ENCODE data around the gene CGNL1.

The CGNL1 gene

DNA sequence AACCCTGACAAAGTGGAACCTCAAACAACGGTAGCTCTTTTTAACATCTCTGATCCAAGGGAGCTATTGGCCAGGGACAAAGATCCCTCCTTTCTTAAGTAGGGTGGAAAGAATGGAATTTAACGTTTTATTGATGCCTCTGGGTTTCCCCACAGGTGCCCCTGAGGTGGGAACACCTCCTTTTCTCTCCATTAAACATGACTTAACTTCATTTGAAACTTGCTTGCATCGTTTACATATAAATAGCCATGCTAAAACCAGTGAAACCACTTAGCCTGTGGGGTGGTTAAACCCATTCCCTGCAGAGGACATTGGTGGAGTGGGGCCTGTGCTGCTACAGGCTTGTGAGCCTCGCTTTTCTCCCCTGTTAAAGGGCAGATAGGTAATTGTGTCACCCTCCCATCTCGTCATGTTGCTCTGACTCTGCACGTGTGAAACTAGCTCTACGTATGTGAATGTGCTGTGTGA, 9.7 kb downstream of the CGNL1 start:
- DNase-seq, result no peak

DNA sequence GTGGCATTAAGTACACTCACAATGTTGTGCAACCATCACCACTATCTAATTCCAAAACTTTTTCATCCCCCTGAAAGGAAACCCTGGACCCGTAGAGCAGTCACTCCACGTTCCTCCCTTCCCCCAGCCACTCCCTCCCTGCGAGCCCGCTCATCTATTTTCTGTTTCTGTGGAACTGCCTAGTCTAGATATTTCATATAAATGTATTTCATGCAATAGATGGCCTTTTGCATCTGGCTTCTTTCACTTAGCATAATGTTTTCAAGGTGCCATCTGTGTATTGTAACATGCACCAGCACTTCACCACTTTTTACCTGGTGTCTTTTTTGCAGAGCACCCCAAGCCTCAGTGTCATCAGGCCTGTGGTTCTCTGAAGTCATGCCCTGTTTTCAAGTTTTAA, 10.7 kb downstream of the CGNL1 start:
- DNase-seq, result no peak

DNA sequence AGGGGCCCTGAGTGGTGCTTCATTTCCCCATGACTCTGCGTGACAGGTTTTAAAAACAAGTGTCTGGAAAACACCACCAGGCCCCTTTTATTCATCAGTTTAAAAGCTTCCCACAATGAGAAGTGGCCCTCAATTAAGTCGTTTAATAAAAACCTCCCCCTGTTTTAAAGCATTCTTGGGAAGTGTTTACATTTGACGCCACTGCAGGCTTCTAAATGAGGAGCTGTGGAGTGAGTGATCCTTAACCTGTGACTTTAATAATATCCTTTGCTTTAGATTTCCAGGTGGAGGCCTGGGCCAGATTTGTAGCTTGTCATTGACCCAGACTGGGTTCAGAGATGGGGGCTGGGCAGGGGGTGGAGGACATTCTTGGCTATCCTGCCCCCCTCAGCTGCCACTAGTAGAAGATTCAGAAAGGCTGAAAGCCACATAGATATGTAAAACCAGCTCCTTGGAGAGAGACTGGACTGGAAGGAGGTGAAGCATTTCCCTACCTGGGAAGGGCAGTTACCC, 11.3 kb downstream of the CGNL1 start:
- DNase-seq, result no peak

DNA sequence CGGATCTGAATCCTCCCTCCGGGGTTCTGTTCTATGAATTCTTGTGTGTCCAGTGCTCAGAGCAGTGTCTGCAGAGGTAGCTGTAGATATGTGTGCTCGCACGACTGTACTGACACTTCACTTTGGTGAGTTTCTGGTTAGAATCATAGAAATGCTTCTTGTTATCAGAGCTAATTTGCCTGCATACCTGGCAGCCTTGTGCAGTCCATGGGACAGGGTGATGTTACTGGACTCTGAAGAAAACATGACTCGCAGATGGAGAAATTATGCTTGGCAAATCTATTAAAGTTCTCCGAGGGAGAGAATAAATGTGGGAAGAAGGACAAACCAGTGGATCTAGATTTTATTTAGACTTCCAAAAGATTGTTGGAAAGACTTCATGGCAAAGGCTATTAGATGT, 12.2 kb downstream of the CGNL1 start:
- no peak for DNase-seq

DNA sequence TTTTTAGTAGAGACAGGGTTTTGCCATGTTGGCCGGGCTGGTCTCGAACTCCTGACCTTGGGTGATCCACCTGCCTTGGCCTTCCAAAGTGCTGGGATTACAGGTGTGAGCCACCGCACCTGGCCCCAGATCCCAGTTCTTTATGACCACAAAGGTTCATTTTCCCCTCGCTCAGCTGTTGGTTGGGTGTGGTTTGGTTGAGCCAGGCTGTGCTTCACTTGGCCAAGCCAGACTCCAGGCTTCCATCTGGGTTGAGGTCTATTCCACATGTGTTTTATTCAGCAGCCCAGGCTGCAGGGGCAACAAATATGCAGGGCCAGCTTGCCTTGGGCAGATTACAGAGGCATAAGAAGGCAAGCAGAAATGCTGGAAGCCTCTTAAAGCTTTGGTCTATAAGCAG, 13.7 kb downstream of the CGNL1 start:
- DNase-seq, result no peak

DNA sequence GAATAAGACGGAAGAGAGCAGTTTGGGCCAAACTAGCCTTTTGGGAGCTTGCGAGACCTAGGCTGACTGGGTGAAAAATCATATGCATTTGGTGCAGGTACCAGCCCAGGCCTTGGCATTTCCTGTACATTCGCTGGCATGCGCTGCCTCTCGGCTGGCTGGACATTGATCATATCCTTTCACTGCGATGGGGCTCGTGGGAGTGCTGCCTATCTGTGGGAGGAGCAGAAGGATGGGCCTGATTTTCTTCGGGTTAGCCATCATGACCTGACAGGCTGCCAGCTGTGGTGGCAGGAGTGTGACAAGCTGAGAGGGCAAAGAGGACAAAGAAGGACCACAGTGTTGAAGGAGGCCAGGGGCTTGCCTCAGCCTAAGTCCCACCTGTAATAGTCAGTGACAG, 14.3 kb downstream of the CGNL1 start:
- DNase-seq, result no peak

DNA sequence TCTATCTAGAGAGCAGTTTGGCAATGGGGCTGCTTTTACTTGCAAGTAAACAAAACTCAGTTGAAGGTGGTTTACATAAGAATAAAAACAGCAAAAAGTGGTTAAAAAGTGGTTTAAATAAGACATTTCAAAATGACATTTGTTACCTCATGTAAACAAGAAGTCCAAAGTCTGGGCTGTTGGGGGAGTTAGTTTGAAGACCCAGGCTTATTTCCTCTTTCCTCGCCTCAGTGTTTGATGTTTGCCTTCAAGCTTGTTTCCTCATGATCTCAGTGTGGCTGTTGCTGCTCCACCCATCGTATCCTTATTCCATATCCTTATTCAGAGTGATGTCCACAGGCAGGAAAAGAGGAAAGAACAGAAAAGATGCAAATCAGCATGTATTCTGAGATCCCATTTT, 15.2 kb downstream of the CGNL1 start:
- no peak for DNase-seq

DNA sequence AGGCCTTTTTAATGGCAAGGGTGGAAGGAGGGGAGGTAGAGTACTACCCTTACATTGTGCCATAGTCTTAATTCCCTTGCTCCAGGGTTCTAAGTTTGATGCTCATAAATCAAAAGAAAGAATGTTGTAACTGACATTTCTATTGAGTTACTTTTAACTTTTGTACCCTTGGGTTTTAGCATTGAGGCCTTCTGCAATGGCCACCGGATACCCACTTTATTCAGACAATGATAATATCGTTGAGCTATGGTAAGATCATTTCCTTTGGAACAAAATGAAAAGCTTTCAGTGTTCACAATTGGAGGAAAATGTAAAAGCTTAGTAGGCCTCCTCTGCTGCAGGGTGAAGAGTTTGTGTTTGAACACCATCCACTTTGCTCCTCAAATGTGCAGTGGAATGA, 16.8 kb downstream of the CGNL1 start:
- no peak for DNase-seq

DNA sequence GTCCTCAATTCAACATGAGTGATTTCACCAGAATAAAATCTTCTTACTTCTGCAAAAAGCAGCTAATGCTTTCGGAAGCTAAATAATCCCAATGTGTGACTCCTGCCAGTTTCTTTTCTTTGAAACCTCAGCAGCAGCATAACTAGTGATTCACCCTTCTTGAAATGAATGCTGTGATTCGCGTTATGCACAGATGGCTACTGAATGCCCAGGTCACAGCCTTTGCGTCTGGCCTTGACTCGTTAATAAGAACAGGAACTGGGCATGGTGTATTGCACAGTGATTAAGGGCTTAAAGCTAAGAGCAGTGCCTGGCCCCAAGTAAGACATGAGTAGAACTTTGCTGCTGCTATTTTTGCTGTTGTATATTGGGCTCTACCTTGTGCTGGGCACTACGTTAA, 19.0 kb downstream of the CGNL1 start:
- DNase-seq, result no peak

DNA sequence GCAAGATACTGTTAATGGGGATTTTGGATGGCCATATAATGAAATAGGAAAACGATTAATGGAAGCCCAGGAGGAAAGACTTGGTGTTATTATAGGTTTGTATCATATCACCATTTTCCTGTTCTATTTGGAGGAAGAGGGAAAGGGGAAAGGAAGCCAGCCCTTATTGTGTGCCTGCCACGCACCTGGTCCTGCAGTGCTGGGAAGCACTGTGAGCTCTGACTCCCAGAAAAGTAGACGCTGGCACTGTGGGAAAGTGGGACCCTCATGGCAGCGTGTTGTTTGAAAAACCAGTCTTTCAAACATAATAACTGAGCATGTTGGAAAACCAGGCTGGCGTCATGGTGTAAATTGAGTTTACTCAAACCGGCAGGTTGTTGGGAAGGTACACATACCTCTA, 22.0 kb downstream of the CGNL1 start:
- DNase-seq, result no peak

DNA sequence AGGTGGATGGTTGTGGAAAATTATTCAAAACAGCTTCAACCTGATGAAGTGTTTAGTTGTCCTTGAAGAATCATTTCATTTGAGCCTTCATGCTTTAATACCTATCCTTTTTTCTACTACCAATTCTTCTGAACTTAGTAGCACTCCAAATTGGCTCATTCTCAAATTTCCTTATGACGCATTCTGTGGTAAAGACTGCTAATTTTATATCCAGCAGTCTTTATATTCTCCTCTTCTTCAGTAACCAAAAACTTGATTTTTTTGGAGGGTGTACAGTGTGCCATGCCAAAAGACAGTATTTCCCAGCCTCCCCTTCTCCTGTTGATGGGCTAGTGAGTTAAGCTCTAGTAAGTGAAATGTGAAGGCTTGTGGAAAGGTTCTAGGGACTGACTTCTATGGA, 25.2 kb downstream of the CGNL1 start:
- DNase-seq, result no peak

DNA sequence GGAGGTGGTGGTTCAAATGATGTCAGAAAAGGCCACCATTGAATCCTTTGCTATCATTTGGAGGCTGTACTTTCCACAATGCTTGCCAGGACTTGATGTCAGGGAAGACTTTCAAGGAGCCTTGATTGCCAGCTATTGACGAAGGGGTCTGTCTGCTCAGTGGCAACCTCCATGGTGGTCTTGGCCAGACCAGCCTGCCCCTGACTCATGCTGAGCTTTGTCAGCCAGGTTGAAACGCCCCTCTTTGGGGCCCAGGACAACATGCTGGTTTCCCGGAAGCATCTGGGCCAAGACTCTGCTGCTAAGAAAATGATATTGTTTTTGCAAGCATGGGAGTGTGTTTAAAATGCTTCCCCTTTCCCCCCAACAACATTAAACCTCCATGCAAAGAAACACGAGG, 26.7 kb downstream of the CGNL1 start:
- no peak for DNase-seq

DNA sequence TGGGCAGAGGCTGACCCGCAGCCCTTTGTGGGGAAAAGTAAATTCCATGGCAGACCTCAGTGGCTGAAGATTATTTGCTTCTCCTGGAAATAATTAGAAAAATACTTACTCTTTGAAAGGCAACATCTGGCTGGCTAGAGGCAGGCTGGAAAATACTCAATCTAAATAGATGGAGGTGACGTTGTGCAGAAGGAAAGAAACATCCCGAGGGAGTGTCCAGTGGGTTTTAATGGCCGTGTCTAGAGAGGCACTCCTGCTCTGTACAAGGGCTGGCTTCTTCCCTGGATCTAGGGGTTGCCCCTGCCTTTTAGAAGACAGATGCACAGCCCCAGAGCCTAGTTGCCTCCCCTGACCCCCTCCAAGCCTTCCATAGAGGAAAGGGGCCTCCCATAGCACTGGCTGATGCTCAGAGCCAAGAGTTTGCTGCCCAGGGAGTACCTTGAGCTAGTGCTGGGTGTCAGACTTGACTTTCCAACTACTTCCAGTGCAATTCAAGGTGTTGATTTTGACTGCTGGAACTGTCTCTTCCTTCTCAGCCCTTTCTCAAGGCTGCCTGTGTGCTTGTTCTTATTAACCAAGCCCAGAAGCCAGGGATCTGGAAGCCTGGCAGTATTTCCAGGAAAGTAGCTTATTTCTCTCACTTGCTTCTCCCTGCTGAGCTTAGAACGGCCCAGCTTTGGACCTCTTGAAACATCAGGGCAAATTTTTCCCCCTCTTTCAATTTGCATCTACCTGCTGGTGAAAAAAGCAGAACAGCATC, 27.4 kb downstream of the CGNL1 start:
- DNase-seq, result no peak

DNA sequence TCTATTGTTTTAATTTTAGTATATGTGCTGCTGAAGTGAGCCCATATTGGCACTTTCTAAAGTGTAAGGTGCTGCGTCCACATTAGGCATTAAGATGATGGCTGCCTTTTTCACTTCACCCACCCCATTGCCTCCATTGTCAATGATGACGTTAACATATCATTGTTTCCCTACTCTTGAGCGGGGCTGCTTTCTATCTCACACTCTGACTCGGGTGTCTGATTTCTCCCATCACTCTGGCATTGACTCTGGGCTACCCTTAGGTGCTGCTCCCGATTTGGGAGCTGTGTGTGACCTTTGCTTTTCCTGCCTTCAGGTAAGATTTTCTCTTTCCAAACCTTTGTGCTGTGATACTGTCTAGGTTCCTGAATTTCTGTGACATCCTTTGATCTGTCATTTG, 28.8 kb downstream of the CGNL1 start:
- no peak for DNase-seq

DNA sequence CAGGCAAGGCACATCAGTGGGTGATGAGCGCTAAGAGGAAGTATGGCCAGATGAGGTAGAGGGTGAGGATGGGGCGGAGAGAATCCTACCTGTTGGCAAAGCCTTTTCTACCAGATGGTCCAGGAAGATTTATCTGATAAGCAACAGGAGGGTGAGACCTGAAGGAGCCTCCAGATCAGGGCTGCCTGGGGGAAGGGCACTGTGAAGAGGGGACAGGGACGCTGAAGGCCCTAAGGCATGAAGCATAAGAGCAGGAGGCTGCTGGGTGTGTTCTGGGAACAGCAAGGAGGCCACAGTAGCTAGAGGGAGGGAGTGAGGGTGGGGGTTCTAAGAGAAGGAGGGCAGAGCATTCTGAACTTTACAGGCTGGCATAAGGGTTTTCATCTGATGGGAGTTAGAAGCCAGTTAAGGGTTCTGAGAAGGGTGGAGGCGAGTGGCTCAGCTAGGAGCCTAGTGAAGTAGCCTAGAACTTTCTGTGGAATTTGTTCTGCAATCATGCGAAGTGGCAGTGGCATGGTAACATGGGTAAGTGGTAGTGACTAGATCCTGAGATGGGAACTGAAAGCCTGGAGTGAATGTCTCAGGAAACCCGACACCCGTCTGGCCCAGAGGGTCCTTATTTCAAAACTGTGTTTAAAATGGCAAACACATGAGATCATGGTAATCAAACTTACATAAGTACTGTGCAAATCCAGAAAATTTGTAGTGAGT, 29.9 kb downstream of the CGNL1 start:
- no peak for DNase-seq

DNA sequence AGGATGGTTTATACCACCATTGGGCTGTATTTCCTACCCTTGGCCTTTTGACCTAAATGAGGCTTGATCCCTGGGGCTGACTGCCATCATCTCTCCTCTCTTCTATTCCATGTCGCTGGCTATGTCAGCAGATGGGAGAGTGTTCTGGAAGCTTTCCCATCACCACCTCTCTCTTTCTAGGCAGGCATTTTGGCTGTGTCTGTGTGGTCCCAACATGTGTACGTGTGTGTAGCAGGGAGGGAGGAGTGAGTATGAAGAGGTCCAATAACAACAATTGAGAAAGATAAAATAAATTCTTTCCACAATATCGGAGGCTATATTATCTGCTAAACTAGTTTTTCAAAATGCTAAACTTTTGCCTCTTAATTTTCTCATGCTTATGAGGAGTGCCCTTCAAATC, 34.1 kb downstream of the CGNL1 start:
- DNase-seq, result no peak

DNA sequence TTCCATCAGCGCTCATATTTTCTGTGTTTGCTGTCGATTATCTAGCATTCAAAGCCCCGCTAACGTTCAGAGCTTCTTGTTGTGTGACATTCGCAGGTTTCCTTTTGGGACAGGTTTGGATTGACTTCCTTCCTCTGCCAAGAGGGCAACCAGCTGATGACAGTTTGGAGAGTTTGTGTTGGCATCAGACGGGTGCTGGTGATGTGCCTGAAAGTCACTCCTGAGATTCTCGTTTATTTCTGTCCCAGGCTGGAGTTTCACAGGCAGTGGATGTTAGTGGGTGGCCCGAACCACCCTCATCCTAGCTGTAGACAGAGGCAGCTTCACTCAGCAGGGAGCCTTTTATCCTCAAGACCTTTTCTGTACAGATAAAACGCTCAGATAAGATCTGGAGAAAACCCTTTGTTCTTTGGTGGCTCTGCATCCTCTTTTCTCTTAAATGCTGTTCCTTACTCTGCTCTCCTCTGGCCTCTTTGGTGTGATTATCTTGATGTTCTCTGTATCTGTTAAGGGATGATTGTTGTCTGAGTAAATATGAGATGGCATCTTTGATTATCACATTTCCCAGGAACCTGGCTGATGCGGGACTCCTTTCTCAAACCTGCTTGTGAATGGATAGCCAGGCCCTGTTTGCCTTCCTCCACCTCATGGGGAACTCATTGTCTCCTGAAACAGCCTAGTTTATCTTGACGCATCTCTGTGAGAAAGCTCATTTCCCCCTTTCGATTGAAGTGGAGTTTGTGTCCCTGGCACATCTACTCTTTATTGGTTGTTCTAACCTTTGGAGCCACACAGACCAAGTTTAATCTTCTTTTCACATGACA, 35.9 kb downstream of the CGNL1 start:
- no peak for DNase-seq

DNA sequence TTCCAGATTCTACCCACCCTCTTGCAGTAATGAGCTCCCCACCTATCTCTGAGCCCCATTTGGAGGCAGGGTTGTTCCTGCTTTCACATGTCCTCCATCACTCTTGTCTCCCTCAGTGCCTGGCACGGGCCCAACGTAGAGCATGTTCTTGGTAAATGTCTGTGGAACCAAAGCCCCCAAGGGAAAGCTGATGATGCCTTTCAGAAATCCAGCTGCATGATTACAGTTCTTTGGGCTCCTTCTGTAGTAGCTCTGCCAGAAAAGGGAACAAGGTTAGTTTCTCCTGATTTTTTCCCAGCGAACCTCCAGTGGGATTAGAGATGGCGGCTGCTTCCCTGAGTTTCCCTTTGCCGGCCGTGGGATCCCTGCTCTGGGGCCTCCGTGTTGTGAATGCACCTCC, 39.3 kb downstream of the CGNL1 start:
- no peak for DNase-seq

DNA sequence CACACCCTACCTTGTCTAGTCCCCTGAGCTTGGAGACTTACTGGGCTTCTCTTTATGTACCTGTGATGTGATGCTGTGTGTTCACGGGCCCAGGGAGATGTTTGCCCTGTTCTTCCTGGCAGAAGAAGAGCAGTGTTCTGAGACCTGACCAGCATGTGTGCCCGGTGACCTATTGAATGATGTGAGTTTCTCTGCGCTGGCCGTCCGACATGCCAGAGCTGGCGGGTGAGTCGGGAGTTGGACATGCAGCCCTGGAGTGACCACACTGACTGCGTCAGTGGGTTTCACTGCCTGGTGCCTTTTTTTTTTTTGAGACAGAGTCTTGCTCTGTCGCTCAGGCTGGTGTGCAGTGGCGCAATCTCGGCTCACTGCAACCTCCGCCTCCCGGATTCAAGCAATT, 42.3 kb downstream of the CGNL1 start:
- DNase-seq, result no peak

DNA sequence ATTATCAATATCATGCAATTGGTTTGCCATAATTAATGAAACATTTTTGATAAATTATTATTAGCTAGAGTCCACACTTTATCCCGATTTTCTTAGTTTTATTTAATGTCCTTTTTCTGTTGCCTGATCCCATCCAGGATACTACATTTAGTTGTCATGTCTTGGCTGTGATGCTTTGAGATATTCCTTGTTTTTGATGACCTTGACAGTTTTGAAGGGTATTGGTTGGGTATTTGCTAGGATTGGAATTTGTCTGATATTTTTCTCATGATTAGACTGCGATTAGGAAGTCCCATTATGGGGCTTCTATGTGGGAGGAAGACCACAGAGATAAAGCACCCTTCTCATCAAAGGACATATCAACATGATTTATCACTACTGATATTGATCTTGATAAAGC, 43.0 kb downstream of the CGNL1 start:
- DNase-seq, result no peak

DNA sequence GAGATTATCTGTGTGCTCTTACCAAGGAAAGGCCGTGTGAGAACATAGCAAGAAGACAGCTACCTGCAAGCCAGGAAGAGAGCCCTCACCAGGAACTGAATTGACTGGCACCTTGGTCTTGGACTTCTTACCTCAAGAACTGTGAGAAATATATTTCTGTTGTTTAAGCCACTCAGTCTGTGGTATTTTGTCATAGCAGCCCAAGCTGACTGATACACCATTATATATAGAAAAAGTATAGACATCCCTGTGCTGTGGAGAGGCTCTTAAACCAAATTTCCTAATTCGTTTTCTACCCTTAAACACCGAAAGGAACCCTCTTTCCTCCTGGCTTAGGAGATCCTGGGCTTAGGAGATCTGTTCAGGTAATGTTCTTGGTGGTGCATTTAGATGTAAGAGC, 44.8 kb downstream of the CGNL1 start:
- no peak for DNase-seq

DNA sequence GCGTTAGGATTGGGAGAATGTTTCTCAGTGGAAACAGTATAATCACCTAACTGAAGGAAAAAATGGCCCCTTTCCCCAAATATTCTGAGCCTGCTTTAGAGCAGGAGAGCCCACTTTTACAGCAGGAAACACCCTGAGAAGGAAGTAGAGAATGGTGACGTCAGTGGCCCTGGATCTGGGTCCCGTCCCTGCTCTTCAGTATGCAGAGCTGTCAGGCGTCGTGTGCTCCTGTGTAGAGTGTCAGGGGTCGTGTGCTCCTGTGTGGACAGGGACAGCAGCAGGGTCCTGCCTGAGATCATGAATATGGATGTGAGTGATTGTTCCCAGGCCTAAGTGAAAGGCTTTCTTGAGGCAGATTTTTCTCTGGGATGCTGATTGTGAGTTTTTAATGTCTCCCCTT, 45.2 kb downstream of the CGNL1 start:
- no peak for DNase-seq

DNA sequence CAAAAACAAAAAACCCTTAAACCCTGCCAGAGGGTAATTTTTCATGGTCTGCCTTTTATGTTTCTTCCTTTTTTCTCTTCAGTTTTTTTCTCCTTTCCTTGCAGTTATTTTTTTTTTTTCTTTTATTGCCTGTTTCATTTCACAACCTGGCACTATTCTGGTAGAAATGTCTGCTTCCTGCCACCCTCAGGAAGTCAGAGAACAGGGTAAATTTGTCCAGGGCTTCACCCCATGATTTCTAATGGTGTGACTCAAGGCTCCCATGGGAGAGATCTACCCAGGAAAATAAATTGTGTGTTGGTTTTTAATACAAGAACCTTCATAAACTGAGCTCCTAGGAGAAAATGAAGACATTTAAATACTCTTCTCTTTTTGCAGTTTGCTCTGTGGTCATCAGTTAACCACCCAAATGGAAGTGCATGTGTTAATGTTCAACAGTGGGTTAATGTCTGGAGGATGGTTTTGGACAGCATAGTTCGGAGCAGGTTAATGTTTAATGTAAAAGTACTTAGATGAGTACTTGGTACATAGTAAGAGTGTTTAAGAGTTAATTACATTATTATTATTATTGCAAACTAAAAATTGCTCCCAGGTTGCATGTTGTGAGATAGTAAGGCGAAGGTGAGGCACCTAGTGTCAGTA, 45.9 kb downstream of the CGNL1 start:
- DNase-seq, result no peak

Data from T-helper 2 cell (primary cell).